A673 (cell line): ENCODE data around the gene ARCN1. TPM values are rescaled to one million over a fixed set of nuclear protein-coding genes. Genes with fewer than 3 reads are reported as not detected.

Experiments
- BruUV-seq: library from RNA; stranded (reverse); fragments of 400-500 nt; replicated peaks from 2 replicates; lab custom pipeline; 2021; lab: Mats Ljungman, UMichigan
- CTCF ChIA-PET: fragments of 300-600 bp; sonication (Branson Sonifier 250); formaldehyde crosslinking; loops from one replicate; lab custom pipeline; 2022; ENCODE audit warnings: antibody characterized with exemption; lab: Charles Lee
- POLR2A ChIA-PET: fragments of 300-600 bp; sonication (Branson Sonifier 250); formaldehyde crosslinking; loops from one replicate; lab custom pipeline; 2022; ENCODE audit warnings: antibody characterized with exemption; ENCODE audit not compliant: low non-redundant PET; lab: Charles Lee
- DNase-seq: peaks from one replicate; pipeline ENCODE4 v3.0.0-alpha.2; 2015; ENCODE audit warnings: low spot score
- H3K27ac ChIP-seq: fragments of 200-600 bp; sonication (generic); 2 replicates; pipeline ENCODE4 v1.5.1; 2016; ENCODE audit warnings: mixed run types, low read depth, mild to moderate bottlenecking, mixed read lengths, antibody characterized with exemption, low read length; ENCODE audit not compliant: poor library complexity, severe bottlenecking
- H3K27me3 ChIP-seq: fragments of 200-600 bp; sonication (generic); replicated peaks from 2 replicates; pipeline ENCODE4 v1.6.1; 2017; ENCODE audit warnings: mixed run types, low read depth, mild to moderate bottlenecking, mixed read lengths, antibody characterized with exemption, low read length; ENCODE audit not compliant: insufficient read depth, poor library complexity
- H3K36me3 ChIP-seq: fragments of 200-600 bp; sonication (generic); 2 replicates; pipeline ENCODE4 v1.6.1; 2016; ENCODE audit warnings: mixed run types, mild to moderate bottlenecking, mixed read lengths, antibody characterized with exemption, low read length; ENCODE audit not compliant: insufficient read depth, poor library complexity, severe bottlenecking
- H3K4me1 ChIP-seq: fragments of 200-600 bp; sonication (generic); 2 replicates; pipeline ENCODE4 v1.6.1; 2017; ENCODE audit warnings: mixed run types, mild to moderate bottlenecking, mixed read lengths, antibody characterized with exemption, low read length; ENCODE audit not compliant: insufficient read depth, poor library complexity, severe bottlenecking
- H3K4me3 ChIP-seq: fragments of 200-600 bp; sonication (generic); 2 replicates; pipeline ENCODE4 v1.5.1; 2016; ENCODE audit warnings: low read depth, mixed run types, mild to moderate bottlenecking, mixed read lengths, low read length; ENCODE audit not compliant: poor library complexity, severe bottlenecking
- H3K9me3 ChIP-seq: fragments of 200-600 bp; sonication (generic); 2 replicates; pipeline ENCODE4 v1.6.1; 2016; ENCODE audit warnings: mixed run types, low read depth, mild to moderate bottlenecking, mixed read lengths, antibody characterized with exemption, low read length; ENCODE audit not compliant: poor library complexity, severe bottlenecking
- CTCF ChIP-seq: fragments of 300-800, 200-600 bp; sonication (generic); conservative IDR thresholded peaks from 2 replicates; pipeline ENCODE4 v1.5.1; 2017; ENCODE audit warnings: low read depth, mild to moderate bottlenecking, antibody characterized with exemption, low read length, moderate library complexity, mixed read lengths
- EZH2 ChIP-seq: fragments of 200-600 bp; sonication (generic); IDR thresholded peaks from 2 replicates; pipeline ENCODE4 v1.6.1; 2017; ENCODE audit warnings: borderline replicate concordance, low read depth, mild to moderate bottlenecking, mixed read lengths, antibody characterized with exemption, low read length; ENCODE audit not compliant: poor library complexity, severe bottlenecking
- intact Hi-C: fragments of 100-400 bp; cut with micrococcal nuclease; formaldehyde crosslinking; loops from one replicate; pipeline ENCODE4 v1.10.0; 2022; ENCODE audit not compliant: unreplicated experiment
- microRNA-seq: library from miRNA; unstranded; fragments of <30 nt; microRNA quantifications from one replicate; pipeline ENCODE4 v1.2.0, GENCODE V29; 2021
- total RNA-seq: library from RNA; stranded (reverse); gene quantifications from 2 replicates; pipeline ENCODE4 v1.2.3, GENCODE V29; 2021

Gene ARCN1
- total RNA-seq, 1 experiment from 2014 or later, result 220 TPM

DNA sequence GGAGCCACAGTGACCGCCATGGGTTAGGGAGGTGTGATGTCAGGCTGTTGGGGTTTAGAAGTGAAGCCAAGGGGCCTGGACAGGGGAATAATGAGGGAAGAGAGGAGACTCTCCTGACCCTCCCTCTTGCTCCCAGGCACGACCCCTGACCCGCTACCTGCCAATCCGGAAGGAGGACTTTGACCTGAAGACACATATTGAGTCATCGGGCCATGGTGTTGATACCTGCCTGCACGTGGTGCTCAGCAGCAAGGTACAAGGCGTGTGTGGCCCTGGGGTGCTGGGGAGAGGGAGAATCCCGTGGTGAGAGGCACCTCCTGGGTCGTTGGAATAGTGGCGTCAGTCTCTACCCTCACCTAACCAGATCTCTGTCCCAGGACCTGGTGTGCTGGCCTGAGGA is 77.7 kb downstream of the ARCN1 start:
- no peak for DNase-seq
- H3K4me1 ChIP-seq, result no peaks in the 10 kb centered on the region
- intact Hi-C loops, result no loop called here
- H3K4me3 ChIP-seq, result no peak overlapping the region
- POLR2A ChIA-PET, result no interaction called here
- no peaks in the 10 kb centered on the region for H3K27me3 ChIP-seq
- peaks cover 24% of the 10 kb centered on the region for H3K36me3 ChIP-seq
- CTCF ChIA-PET, result no interaction called here
- no TSS peak for BruUV-seq
- H3K9me3 ChIP-seq, result no peaks in the 10 kb centered on the region
- no peak overlapping the region for H3K27ac ChIP-seq
- TF ChIP-seq EZH2, result no peak
- TF ChIP-seq CTCF, result no peak

DNA sequence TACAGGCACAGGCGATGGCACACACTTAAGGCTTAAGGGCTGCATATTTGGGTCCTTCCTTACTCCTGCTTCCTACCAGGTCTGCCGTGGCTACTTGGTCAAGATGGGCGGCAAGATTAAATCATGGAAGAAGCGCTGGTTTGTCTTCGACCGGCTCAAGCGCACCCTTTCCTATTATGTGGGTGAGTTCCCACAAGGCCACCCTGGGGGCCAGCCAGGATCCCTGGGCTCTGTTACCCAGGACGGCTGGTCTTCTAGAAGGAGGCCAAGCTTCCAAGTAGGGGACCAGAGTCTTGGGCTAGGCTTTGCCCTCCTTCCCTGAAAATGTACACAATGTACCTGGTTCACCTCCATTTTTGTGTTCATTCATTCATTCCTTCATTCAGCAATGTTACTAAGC is 78.2 kb downstream of the ARCN1 start:
- Histone ChIP-seq H3K27me3 (no peaks in the 10 kb centered on the region), H3K4me3 (no peak overlapping the region), H3K27ac (no peak overlapping the region), H3K4me1 (no peaks in the 10 kb centered on the region), H3K9me3 (no peaks in the 10 kb centered on the region), H3K36me3 (peaks cover 24% of the 10 kb centered on the region)
- BruUV-seq, result no TSS peak
- ChIA-PET POLR2A (no interaction called here), CTCF (no interaction called here)
- TF ChIP-seq EZH2 (no peak), CTCF (no peak)
- intact Hi-C loops, result no loop called here
- no peak for DNase-seq

- H3K27ac ChIP-seq, result no peak overlapping the region
- no peaks in the 10 kb centered on the region for H3K4me1 ChIP-seq
- TF ChIP-seq CTCF, result no peak
- no peak for TF ChIP-seq EZH2
- POLR2A ChIA-PET, result no interaction called here
- DNase-seq, result no peak
- no peaks in the 10 kb centered on the region for H3K9me3 ChIP-seq
- CTCF ChIA-PET, result no interaction called here
- BruUV-seq, result no TSS peak
- intact Hi-C loops, result no loop called here
- no peaks in the 10 kb centered on the region for H3K27me3 ChIP-seq
- peaks cover 19% of the 10 kb centered on the region for H3K36me3 ChIP-seq
- no peak overlapping the region for H3K4me3 ChIP-seq
These were observed 79.6 kb downstream of the ARCN1 start for GRCh38 chr11:118651820-118652219.

Small RNA genes within 50 kb of the gene (microRNA-seq; reads per million reads assigned to microRNA genes)
- gene MIR6716, result not detected

Other genes starting within 250 kb of the ARCN1 start
- gene CD3D, start 229.7 kb upstream of the ARCN1 start, total RNA-seq, result not detected in 2 replicates
- not detected in 2 replicates for gene CD3G, start 228.1 kb upstream of the ARCN1 start, total RNA-seq
- 52.0 and 54.2 TPM in 2 replicates for gene UBE4A, start 212.8 kb upstream of the ARCN1 start, total RNA-seq
- 303 and 334 TPM in 2 replicates for gene ATP5MG, start 170.8 kb upstream of the ARCN1 start, total RNA-seq
- gene KMT2A, start 135.9 kb upstream of the ARCN1 start, total RNA-seq, result 116 and 121 TPM in 2 replicates
- 0.39 and 1.1 TPM in 2 replicates for gene TTC36, start 44.9 kb upstream of the ARCN1 start, total RNA-seq
- gene TMEM25, start 41.2 kb upstream of the ARCN1 start, total RNA-seq, result 13.2 and 13.4 TPM in 2 replicates
- 34.3 and 34.6 TPM in 2 replicates for gene IFT46, start 6.5 kb upstream of the ARCN1 start, total RNA-seq
- 48.7 and 58.7 TPM in 2 replicates for gene PHLDB1, start 35.2 kb downstream of the ARCN1 start, total RNA-seq
- not detected in 2 replicates for gene TREH, start 107.2 kb downstream of the ARCN1 start, total RNA-seq
- 193 and 229 TPM in 2 replicates for gene DDX6, start 218.8 kb downstream of the ARCN1 start, total RNA-seq